ENCODE measurements around the gene UBN1. TPM values are rescaled to one million over a fixed set of nuclear protein-coding genes. Genes with fewer than 3 reads are reported as not detected.

UBN1 gene
- total and polyA plus RNA-seq, 10 of the 15 experiments (the other 5 are each of a cell fraction or from before 2014, with no cell fraction given), result 2.1 to 32.5 (median 13.9) TPM

DNA sequence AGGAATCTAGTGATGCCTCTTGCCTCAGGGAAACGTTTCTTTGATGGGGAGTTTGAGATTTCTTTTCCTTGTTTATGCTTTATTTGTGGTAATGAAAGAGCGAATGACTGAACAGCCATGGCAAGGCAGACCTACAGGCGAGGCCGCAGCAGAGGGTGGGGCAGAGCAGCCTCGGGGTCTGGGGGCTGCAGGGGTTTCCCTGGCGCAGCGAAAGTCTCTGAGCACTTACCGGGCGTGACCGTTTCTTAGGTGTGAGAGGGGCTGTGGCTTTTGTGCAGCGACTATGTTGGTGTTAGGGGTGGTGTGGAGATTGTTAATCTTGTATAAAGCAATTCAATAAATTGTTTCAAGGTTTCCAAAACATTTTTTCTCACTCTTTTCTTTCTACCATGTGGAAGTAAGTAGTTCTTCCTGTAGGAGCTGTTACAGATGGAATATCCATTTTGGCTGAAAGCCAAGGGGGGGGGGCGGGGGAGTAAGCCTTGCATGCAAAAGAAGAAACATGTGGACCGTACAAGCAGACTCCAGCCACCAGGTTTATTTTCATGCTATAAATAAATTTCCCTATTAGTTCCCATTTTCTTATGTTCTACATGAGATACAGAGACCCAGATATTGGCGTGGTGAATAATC is 34.8 kb downstream of the UBN1 start (continued):
- TF ChIP-seq LARP7 (IDR thresholded peaks at IDR 0.05) (no peak), FOS (IDR thresholded peaks at IDR 0.05; ENCODE audit: borderline replicate concordance, extremely low read depth, insufficient read length) (no peak), RELA (IDR thresholded peaks at IDR 0.05; ENCODE audit: borderline replicate concordance, partially characterized antibody) (no peak), NR2C1 (IDR thresholded peaks at IDR 0.05) (no peak), CREM (IDR thresholded peaks at IDR 0.05; ENCODE audit: low read depth) (no peak), CTCF (IDR thresholded peaks at IDR 0.05 in 2 of 3, conservative IDR thresholded peaks at IDR 0.05 in 1 of 3; ENCODE audit: control insufficient read depth in 2 of 3, extremely low read depth in 1 of 3, insufficient read depth in 1 of 3, low read depth in 3 of 3, low read length in 3 of 3) (no peak)
- TF ChIP-seq, protein P1, sequence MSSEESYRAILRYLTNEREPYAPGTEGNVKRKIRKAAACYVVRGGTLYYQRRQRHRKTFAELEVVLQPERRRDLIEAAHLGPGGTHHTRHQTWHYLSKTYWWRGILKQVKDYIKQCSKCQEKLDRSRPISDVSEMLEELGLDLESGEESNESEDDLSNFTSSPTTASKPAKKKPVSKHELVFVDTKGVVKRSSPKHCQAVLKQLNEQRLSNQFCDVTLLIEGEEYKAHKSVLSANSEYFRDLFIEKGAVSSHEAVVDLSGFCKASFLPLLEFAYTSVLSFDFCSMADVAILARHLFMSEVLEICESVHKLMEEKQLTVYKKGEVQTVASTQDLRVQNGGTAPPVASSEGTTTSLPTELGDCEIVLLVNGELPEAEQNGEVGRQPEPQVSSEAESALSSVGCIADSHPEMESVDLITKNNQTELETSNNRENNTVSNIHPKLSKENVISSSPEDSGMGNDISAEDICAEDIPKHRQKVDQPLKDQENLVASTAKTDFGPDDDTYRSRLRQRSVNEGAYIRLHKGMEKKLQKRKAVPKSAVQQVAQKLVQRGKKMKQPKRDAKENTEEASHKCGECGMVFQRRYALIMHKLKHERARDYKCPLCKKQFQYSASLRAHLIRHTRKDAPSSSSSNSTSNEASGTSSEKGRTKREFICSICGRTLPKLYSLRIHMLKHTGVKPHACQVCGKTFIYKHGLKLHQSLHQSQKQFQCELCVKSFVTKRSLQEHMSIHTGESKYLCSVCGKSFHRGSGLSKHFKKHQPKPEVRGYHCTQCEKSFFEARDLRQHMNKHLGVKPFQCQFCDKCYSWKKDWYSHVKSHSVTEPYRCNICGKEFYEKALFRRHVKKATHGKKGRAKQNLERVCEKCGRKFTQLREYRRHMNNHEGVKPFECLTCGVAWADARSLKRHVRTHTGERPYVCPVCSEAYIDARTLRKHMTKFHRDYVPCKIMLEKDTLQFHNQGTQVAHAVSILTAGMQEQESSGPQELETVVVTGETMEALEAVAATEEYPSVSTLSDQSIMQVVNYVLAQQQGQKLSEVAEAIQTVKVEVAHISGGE (CRISPR knock-in tag; IDR thresholded peaks at IDR 0.05), result no peak
